Subcutaneous abdominal adipose tissue (tissue), 5 donors: ENCODE results near the gene ADAM33.

Source experiments
- H3K27ac ChIP-seq: one replicate; pipeline ENCODE4 v1.7.0; 2013; ENCODE audit warnings: low read depth, mild to moderate bottlenecking, inconsistent platforms, low read length, moderate library complexity
- H3K27me3 ChIP-seq, 5 donors: one replicate each; pipeline ENCODE4 v1.7.0; 2013; ENCODE audit warnings: low read length in 5 of 5, inconsistent platforms in 1 of 5; ENCODE audit not compliant: control insufficient read depth in 5 of 5, insufficient read depth in 4 of 5
- H3K36me3 ChIP-seq, 5 donors: one replicate each; pipeline ENCODE4 v1.7.0; 2013; ENCODE audit warnings: low read length in 5 of 5; ENCODE audit not compliant: control insufficient read depth in 5 of 5, insufficient read depth in 5 of 5
- H3K4me1 ChIP-seq, 5 donors: one replicate each; pipeline ENCODE4 v1.7.0; 2013; ENCODE audit warnings: low read length in 5 of 5, mild to moderate bottlenecking in 3 of 5, moderate library complexity in 1 of 5; ENCODE audit not compliant: control insufficient read depth in 5 of 5, insufficient read depth in 5 of 5
- H3K4me3 ChIP-seq, 5 donors: one replicate each; pipeline ENCODE4 v1.7.0; 2013; ENCODE audit warnings: low read length in 5 of 5, low read depth in 1 of 5
- H3K9ac ChIP-seq, 5 donors: one replicate each; pipeline ENCODE4 v1.7.0; 2013; ENCODE audit warnings: low read length in 5 of 5, mild to moderate bottlenecking in 4 of 5, moderate library complexity in 3 of 5
- H3K9me3 ChIP-seq, 5 donors: one replicate each; pipeline ENCODE4 v1.7.0; 2013; ENCODE audit warnings: low read length in 5 of 5; ENCODE audit not compliant: control insufficient read depth in 5 of 5
- donor health status: healthy.
- donor health status: healthy.
- donor health status: healthy.
- donor health status: healthy.
- donor health status: healthy.

The ADAM33 gene

DNA sequence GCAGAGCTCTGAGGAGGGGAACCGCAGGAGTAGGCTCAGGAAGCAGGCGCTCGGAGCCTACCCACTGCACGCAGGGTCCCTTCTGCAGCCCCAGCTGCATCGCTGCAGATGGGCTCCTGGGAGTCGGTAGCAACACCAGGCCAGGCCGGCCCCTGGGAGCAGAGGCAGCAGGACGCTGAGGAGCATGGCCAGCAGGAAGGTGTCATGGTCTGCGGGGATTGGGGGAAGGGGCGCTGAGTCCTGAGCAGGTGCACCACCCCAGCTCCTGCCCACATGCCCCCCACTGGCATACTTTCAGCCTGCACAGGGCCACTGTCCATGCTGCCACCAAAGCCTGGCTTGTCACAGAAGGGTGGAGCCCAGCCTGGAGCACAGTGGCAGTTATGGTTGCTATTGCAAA lies 10.9 kb downstream of the ADAM33 start:
- peaks cover 8 to 44% (median 30%) of the 10 kb centered on the region in 5 donors for H3K27me3 ChIP-seq

DNA sequence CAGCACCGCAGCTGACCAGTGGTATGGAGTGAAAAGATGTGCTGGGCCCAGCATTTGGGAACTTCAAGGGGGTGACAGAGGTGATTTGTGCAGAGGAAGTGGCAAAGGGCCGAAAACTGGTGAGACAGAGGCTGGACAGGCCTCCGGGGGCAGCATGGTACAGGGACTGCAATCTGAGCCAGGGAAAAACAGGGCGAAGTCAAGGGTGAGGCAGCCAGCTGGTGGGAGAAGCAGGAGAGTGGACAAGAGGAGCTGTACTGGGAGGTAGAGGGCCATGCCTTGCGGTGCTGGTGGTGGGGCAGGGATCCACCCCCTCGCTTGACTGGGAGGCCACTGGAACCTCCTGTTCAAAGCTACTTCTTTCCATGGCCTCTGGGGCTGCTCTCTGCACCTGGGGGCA lies 11.3 kb downstream of the ADAM33 start:
- no peaks in the 10 kb centered on the region for H3K9me3 ChIP-seq
- H3K36me3 ChIP-seq, result peaks cover 0 to 10% (median 9%) of the 10 kb centered on the region in 5 donors
- H3K9ac ChIP-seq, result no peak overlapping the region
- H3K4me3 ChIP-seq, result no peak overlapping the region
- no peak overlapping the region for H3K27ac ChIP-seq
- peaks cover 0 to 13% (median 0%) of the 10 kb centered on the region in 5 donors for H3K4me1 ChIP-seq
- H3K27me3 ChIP-seq, result peaks cover 8 to 43% (median 29%) of the 10 kb centered on the region in 5 donors

More for the DNA sequence above, 10.9 kb downstream of the ADAM33 start:
- H3K4me1 ChIP-seq, result peaks cover 0 to 12% (median 0%) of the 10 kb centered on the region in 5 donors
- H3K9me3 ChIP-seq, result no peaks in the 10 kb centered on the region
- H3K27ac ChIP-seq, result no peak overlapping the region
- no peak overlapping the region for H3K4me3 ChIP-seq
- peaks cover 0 to 10% (median 9%) of the 10 kb centered on the region in 5 donors for H3K36me3 ChIP-seq
- H3K9ac ChIP-seq, result no peak overlapping the region

DNA sequence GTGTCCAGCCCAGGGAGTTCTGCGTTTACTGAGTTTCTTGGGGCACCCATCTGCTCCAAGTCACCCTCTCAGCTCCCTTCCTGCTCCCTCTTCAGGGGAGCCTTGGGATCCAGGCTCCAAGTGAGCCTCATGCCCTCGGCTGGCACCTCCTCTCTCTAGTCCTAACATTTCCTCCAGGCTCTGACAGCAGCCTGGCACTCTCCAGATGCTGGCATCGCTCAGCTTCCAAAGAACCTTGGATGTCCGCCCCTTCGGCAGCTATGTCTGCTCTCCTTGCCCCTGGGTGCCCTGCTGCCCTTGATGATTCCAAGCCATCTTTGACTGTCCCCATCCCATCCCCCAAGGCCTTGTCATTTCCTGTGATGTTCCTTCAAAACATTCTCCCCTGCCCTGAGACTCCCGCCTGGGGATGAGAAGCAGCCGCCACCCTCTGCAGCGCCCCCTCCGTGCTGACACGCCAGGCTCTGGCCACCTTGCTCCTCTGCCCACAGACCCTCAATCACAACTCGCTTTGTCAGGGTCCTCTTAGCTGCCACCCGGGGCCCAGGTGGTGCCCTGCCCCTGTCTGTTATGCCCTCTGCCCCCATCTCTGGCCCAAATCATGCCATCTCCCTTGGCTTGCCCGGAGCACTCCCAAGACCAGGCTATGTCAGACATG lies 12.0 kb downstream of the ADAM33 start:
- Histone ChIP-seq H3K4me3 (no peak overlapping the region), H3K27me3 (peaks cover 8 to 36% (median 26%) of the 10 kb centered on the region in 5 donors), H3K27ac (no peak overlapping the region), H3K36me3 (peaks cover 0 to 10% (median 8%) of the 10 kb centered on the region in 5 donors), H3K4me1 (peaks cover 0 to 13% (median 0%) of the 10 kb centered on the region in 5 donors), H3K9me3 (no peaks in the 10 kb centered on the region), H3K9ac (no peak overlapping the region)

DNA sequence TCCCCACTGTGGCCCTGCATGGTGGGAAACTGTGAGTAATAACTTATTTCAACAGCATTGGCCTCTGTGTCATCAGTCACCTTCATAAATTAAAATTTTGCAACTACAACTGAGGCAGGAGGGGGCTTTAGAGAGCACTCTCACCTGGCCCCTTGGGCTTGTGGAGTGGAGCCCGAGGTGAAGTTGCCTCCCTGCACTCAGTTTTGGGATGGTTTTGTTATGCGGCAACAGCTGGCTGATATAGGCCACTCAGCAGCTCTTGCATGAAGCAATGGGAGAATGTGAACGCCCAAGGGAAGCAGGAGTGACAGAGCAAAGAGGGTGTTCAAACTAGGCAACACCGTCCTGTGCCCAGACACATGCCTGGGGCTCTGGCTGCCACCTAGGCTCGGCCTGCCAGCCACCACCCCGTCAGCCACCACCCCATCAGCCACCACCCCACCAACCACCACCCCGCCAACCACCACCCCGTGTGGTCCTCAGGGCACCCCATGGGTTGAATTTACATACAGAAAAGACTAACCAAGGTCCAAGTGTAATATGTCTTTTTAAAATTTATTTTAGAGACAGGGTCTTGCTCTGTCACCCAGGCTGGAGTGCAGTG lies 14.3 kb downstream of the ADAM33 start:
- peaks cover 0 to 10% (median 0%) of the 10 kb centered on the region in 5 donors for H3K4me1 ChIP-seq
- no peak overlapping the region for H3K4me3 ChIP-seq
- peaks cover 14 to 32% (median 18%) of the 10 kb centered on the region in 5 donors for H3K27me3 ChIP-seq
- H3K36me3 ChIP-seq, result peaks cover 0 to 9% (median 5%) of the 10 kb centered on the region in 5 donors
- no peak overlapping the region for H3K9ac ChIP-seq
- H3K9me3 ChIP-seq, result no peaks in the 10 kb centered on the region
- H3K27ac ChIP-seq, result no peak overlapping the region

DNA sequence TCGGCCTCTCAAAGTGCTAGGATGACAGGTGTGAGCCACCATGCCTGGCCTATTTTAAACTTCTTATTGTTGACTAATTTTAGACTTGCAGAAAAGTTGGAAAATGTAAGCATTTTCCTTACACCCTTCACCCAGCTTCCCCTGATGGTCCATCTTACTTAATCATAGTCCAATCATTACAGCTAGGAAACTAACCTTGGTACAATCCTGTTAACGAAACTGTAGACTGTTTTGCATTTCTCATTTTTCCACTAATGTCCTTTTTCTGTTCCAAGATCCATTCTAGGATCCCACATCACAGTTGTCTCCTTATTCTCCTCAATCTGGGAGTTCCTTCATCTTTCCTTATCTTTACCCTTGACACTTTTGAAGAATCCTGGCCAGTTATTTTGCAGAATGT lies 18.0 kb downstream of the ADAM33 start:
- no peak overlapping the region for H3K27ac ChIP-seq
- H3K4me3 ChIP-seq, result no peak overlapping the region
- no peaks in the 10 kb centered on the region for H3K36me3 ChIP-seq
- peaks cover 0 to 20% (median 0%) of the 10 kb centered on the region in 5 donors for H3K4me1 ChIP-seq
- H3K9ac ChIP-seq, result no peak overlapping the region
- peaks cover 26 to 39% (median 30%) of the 10 kb centered on the region in 5 donors for H3K27me3 ChIP-seq
- H3K9me3 ChIP-seq, result no peaks in the 10 kb centered on the region

DNA sequence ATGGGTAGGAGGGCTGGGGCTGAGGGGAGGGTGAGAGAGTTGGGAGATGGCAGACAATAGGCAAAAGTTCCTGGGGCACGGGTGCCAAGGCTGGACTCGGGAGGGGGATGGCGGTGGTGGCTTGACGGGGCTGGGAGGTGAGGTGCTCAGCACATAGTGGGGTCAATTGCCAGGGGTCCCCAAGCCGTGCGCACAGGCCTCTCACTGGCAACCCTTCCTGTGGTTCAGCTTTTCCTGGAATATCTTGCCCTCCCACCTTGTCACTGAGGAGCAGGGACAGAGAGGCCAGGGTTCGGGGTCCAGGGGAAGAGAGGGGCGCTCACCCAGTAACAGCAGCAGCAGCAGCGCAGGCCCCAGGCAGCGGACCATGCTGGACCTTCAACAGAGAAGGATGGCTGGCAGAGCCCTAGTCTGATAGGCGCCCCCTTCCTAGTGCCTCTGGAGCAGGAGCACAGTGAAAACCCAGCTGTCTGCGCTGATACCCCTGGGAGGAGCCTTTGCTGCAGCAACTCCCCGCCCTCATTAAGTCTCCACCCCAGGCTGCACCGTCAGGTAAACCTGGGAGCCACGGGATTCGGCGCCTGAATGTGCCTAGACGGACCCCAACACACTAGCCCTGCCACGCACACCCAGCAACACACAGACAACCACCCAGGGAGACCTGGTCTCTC lies 18.6 kb downstream of the ADAM33 start, which contains the start of gene GFRA4:
TSS of gene GFRA4 (minus strand) at position 369 of the 671 bp plus-strand sequence. CDS start at position 369, 0 bp downstream.
- H3K36me3 ChIP-seq, result no peaks in the 10 kb centered on the region
- peaks cover 26 to 37% (median 33%) of the 10 kb centered on the region in 5 donors for H3K27me3 ChIP-seq
- peaks cover 0 to 20% (median 0%) of the 10 kb centered on the region in 5 donors for H3K4me1 ChIP-seq
- H3K27ac ChIP-seq, result no peak within 1 kb of the TSS
- H3K4me3 ChIP-seq, result no peak within 1 kb of the TSS
- no peaks in the 10 kb centered on the region for H3K9me3 ChIP-seq
- no peak within 1 kb of the TSS for H3K9ac ChIP-seq

DNA sequence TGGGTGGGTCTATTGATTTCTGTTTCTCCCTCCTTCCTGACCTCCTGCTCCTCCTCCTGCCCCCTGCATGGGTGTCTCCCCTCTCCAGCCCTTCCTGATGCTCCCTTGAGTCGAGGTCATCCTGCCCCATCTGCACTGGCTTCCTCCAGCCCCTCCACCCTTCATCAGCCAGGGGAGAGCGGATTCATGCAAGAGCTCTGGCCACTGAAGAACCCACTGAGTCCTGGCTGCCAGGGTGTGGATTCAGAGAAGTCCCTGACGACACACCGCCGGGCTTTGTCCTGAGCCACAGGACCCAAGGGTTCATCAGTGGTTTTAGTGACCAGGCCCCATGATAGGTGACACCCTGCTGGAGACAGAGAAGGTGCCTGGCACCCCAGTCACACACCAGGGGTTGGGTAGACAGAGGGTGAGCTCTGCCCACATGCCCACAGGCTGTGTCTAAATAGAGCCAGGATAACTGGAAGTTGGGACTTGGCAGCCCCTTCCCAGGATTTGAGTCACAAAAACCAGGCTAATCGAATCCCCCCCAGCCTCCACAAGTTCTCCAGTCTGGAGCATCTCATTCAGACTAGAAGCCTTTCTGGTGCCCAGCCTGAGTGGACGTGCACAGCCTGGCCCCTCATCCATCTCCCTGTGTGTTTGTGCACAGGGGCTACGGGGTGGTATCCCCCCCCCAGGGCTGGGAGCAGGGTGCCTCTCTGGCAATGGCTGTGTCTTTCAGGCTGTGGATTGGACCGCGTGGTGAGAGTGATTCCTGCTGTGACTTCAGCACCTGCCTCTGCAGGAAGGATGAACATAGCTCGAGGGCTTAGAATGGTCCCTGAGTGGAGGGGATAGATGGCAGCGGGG lies 19.8 kb downstream of the ADAM33 start:
- Histone ChIP-seq H3K36me3 (no peaks in the 10 kb centered on the region), H3K27me3 (peaks cover 26 to 38% (median 33%) of the 10 kb centered on the region in 5 donors), H3K27ac (no peak overlapping the region), H3K9ac (no peak overlapping the region), H3K9me3 (no peaks in the 10 kb centered on the region), H3K4me3 (no peak overlapping the region), H3K4me1 (peaks cover 0 to 20% (median 0%) of the 10 kb centered on the region in 5 donors)

DNA sequence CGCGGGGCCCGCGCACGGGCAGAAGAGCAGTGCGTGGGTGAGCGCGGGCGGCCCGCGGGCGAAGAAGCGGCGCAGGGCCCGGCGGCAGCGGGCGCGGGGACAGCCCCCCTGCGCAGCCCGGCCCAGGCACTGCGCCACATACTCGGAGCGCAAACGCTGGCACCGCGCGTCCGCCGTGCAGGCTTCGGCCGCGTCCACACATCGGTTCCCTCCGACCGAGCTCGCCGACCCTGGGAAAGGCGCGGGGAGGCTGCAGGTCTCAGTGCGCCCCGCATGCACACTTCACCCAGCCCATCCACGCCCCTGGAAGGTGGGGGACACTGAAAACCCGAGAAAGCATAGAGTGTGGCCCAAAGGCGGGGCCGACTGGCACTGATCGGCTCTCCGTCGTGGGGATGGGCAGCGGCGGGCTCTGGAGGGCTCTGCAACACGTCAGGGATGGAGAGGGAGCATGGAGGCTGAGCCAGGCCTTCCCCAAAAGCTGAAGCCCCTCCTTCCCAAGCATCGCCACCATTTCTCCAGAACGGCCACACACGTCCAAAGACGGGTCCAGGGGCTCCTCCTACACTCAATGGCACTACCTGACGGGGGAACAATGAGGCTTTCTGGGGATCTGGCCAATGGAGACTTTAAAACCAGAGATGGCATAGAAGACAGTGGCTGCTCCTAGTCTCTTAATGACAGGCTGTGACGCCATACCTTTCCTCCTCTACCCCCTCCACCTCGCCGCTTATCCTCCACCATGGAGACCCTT lies 20.6 kb downstream of the ADAM33 start:
- H3K27me3 ChIP-seq, result peaks cover 26 to 38% (median 33%) of the 10 kb centered on the region in 5 donors
- H3K4me1 ChIP-seq, result peaks cover 0 to 18% (median 0%) of the 10 kb centered on the region in 5 donors
- no peak overlapping the region for H3K27ac ChIP-seq
- peak overlapping the region in 1 of 5 donors; percentile 5 for H3K4me3 ChIP-seq
- no peaks in the 10 kb centered on the region for H3K36me3 ChIP-seq
- H3K9ac ChIP-seq, result no peak overlapping the region
- H3K9me3 ChIP-seq, result no peaks in the 10 kb centered on the region
